Suprapubic skin (tissue), 4 donors: ENCODE data around the gene STAT3.

Experiments
- CTCF ChIP-seq, 2 donors: fragments of 200-600 bp in 1 of 2; fragments of 450-650 bp in 1 of 2; sonication (generic) in 1 of 2; IDR thresholded peaks; one replicate each; pipeline ENCODE4 v1.5.1; 2016 to 2019; ENCODE audit warnings: antibody characterized with exemption in 2 of 2, mild to moderate bottlenecking in 1 of 2, moderate library complexity in 1 of 2
- POLR2A ChIP-seq, 2 donors: fragments of 450-650 bp; IDR thresholded peaks; one replicate each; pipeline ENCODE4 v1.6.1; 2017; ENCODE audit warnings: antibody characterized with exemption in 2 of 2, mild to moderate bottlenecking in 2 of 2, moderate library complexity in 2 of 2
- POLR2AphosphoS5 ChIP-seq, 3 donors: sonication (generic); formaldehyde crosslinking; IDR thresholded peaks; one replicate each; pipeline ENCODE4 v1.6.1; 2017; ENCODE audit warnings: antibody characterized with exemption in 3 of 3

- TF ChIP-seq POLR2AphosphoS5 (IDR thresholded peaks at IDR 0.05) (peak; percentile 90 to 98 (median 96)), CTCF (IDR thresholded peaks at IDR 0.05) (no peak), POLR2A (IDR thresholded peaks at IDR 0.05) (peak; percentile 60 to 96)
These were observed at the start of gene STAT3 for GRCh38 chr17:42388381-42389134.
